ENCODE results near the gene MYCL.
"Not testable (repeated sequence)": the region's sequence is repeated elsewhere in the genome, so short reads cannot be mapped to it uniquely, and the experiment has no call there.

The MYCL gene

DNA sequence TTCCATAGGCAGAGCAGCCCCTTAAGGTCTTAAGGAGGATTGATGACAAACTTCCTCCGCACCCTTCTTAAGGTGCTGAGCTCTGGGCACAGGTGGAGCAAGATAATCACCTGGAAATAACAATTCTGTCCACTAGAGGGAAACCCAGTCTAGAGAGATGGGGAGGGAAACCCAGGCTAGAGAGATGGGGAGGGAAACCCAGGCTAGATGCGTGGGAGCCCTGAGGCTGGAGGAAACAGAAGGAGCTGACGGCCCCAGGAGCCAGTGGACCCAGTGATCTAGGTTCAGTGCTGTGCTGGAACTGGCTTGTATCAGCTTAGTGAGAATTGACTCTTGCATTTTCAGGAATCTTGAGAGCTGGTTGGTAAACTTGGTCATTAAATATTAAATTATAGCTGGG lies 17.8 kb upstream of the MYCL start:
- peak; percentile 80 for DNase-seq (ENCODE audit: low read depth, low spot score)

- DNase-seq (ENCODE audit: low read depth, low spot score), result no peak
These were observed 16.1 kb upstream of the MYCL start for GRCh38 chr1:39917825-39918224.

- peak; percentile 11 for DNase-seq (ENCODE audit: low read depth, low spot score)
These were observed 13.9 kb upstream of the MYCL start for GRCh38 chr1:39915499-39916129.

GRCh38 chr1:39913136-39913535 lies 11.4 kb upstream of the MYCL start:
- DNase-seq (ENCODE audit: low read depth, low spot score), result not testable (repeated sequence)

DNA sequence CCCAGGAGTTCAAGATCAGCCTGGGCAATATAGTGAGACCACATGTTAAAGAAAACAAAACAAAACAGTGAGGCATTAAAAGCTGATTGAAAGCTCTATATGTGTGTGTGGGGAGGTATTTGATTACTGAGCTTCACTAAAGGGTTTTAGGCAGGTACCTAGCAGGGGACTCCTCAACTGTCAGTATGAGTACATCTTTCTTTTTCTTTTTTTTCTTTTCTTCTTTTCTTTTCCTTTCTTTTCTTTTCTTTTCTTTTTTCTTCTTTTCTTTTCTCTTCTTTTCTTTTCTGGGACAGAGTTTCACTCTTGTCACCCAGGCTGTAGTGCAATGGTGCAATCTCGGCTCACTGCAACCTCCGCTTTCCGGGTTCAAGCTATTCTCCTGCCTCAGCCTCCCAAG lies 8.5 kb upstream of the MYCL start:
- no peak for DNase-seq (ENCODE audit: low read depth, low spot score)

DNA sequence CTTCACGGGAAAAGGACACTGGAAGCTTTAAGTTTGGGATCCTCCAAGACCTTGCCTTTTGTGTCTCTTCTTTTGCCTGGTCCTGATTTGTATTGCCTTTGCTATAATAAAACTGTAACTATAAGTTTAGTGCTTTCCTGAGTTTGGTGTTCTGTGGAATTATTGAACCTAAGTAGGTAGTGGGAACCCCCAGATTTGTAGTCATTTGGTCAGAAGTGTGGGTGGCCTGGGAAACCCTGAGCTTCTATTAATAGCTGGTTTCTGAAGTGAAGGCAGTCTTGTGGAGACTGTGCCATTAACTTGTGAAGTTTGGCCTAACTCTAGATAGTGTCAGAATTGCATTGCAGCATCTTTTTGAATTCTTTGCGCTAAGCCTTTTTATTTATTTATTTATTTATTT lies 6.8 kb upstream of the MYCL start:
- no peak for DNase-seq (ENCODE audit: low read depth, low spot score)

DNA sequence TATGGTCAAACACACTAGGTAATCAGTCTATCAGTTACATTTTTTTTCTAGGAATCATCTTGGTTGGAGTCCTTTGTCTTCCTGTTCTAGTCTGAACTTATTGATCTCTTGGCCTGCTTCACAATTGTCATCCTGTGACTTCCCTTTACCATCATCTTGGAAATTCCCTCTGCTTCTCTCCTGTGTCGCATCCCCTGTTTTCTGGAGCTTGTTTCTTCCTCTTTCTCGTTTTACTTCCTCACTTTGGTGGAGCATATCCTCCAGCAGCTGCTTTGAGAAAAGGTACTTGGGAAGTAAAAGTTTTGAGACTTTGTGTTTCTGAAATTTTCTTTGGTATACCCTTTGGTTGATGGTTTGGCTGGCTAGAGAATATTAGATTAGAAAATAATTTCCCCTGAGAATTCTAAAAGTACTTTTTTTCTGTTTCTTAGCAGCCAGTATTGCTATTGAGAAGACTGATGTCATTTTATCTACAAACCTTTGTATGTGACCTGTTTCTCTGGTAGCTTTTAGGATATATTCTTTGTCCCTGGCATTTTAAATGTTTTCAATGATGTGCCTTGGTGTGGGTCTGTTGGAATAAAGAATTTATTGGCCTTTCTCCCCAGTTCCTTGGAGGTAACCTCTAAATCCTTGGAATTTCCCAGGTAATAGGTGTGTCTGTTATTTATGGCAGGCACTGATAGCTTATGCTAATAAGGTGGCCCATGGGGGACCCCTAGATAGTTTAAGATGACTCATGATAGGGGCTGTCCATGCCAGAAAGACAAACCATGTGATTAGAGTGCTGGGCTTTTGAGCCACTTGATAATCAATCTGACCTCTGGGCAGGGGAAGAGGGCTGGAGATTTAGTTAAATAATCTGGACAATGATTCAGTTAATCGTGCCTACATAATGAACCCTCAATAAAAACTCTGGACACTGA lies 6.1 kb upstream of the MYCL start:
- no peak for DNase-seq (ENCODE audit: low read depth, low spot score)

- DNase-seq (ENCODE audit: low read depth, low spot score), result no peak
These were observed 3.5 kb upstream of the MYCL start for GRCh38 chr1:39905172-39905571.

- no peak for DNase-seq (ENCODE audit: low read depth, low spot score)
These were observed 717 bp upstream of the MYCL start for GRCh38 chr1:39902460-39902807.

- DNase-seq (ENCODE audit: low read depth, low spot score), result no peak
These were observed 328 bp downstream of the MYCL start for GRCh38 chr1:39901464-39901713.

- DNase-seq (ENCODE audit: low read depth, low spot score), result peak; percentile 66
These were observed 854 bp downstream of the MYCL start for GRCh38 chr1:39900662-39901463.

- no peak for DNase-seq (ENCODE audit: low read depth, low spot score)
These were observed 1.8 kb downstream of the MYCL start for GRCh38 chr1:39899611-39900538.

DNA sequence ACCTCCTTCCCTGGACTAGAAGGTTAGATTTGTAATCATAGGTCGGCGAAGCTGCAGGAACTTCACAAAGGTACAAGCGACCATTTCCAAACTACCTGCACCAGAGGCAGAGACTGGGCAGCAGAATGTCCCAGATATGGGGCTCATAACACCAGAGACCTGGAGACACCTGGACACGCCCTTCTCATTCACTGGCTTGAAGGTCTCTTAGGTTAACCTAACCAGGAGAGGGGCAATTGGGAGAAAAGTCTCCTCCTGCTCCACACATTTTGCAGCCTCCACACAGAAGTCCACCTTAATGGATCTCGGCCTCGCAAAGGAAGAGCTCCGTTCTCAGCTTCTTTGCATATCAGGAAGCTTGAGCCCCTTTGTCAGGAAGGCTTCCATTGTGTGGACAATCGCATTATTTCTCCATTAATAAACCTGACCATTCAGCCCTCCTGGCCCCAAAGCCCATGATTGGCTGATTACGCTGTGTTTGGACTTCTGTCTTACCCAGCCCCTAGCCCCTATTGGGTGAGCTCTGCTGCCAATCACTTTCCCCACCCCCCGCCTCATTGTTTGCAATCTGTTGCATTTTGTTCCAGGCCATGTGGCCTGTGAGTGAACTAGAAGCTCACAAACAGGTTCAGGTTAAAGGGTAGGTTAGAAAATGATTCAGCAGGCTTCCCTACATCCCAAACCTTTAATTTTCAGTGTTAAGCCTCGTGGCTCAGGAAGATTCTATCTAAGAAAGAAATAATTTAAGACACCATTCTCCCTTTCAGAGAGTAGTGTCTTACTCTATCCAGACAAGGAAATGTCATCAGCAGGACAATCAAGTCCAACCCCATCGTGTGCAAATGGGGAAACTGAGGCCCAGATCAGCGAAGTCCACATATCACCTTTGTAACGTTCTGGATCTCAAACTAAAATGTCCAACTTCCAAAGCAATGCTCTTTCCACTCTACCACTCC lies 2.8 kb downstream of the MYCL start:
- DNase-seq (ENCODE audit: low read depth, low spot score), result peak; percentile 87

DNA sequence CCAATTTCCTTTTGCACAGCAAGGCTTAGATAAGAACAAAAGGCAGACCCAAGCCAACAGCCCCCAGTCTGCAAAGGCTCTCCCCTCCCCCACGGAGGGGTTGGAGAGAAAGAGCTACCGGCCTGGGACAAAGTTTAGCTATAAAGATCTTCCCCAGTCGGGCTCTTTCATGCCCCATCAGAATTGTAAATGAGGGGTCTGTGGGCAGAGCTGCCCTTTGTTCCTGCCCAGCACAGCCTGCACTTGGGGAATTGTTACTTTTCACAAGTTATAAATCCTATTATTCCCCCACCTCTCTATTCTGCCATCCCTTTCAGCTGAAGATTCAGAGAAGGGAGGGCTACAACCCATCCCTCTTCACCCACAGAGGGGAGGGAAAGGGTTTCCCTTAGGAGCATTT lies 3.5 kb downstream of the MYCL start:
- DNase-seq (ENCODE audit: low read depth, low spot score), result peak; percentile 45

DNA sequence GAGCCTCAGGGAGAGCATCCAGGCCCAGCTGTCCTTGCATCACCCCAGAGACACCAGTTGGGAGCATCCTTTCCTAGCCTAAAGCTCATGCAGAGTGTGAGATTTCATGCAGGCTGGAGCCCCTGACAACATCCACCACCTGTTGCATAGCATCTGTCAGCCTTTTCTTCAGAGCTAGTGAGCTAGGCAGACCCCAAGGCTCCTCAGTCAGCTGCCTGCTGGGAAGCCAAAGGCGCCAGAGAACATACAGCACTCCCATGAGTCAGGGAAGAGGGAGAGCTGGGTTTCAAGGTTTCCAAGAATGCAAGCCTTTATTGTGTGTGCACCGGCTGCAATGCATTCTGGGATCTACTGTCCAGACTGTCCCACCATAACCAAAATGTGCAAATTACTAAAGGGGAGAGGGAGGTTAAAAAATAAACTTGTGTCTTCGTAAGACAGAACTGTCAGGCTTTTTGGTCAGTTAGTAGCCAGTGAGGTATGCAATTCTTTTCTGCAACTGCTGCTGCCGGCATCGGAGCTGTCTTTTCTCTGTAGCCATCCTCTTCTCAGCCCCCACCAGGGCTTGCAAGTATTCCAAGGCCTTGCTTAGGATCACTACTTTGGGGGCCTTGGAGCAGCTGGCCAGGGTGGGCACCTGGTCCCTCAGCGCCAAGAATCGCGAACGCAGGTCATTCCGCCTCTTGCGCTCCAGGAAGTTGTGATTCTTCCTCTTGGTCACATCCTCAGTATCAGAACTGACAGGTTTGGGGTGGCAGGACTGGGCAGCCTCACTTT lies 4.6 kb downstream of the MYCL start:
- DNase-seq (ENCODE audit: low read depth, low spot score), result peak; percentile 83

DNA sequence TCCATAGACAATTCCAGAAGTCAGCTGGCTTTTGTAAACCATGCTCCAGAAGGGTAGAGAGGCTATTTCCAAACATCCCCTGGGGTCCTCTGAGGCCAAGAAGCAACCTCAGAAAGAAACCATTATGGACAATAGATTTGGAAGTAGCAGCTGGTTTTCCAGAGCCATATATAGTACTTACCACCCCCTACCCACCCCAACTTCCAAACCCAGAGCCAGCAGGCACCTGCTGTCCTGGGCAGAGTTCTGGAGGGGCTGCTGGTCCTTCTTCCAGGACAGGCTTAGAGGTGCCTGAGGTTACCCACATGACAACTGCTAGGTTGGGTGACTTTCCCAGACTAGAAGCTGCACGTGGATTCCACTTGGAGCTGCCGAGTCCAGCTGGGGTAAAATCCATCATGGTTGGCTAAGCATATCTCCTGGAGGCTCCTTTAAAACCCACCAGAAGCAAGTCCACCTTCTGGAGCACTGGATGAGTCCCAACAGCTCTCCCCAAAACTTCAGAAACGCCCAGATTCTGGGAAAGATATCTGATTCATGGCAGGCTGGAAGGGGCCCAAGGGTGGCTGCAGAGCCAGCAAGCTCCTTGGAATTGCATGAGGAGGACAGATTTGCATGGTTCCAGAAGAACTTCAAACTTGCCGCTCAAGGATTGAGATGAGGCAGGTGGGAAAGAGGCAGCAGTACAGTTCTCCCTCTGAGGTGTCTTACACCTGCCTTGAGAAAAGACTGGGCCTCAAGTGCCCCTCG lies 5.8 kb downstream of the MYCL start:
- no peak for DNase-seq (ENCODE audit: low read depth, low spot score)

- peak; percentile 29 for DNase-seq (ENCODE audit: low read depth, low spot score)
These were observed 6.7 kb downstream of the MYCL start for GRCh38 chr1:39894884-39895495.

All from astrocyte of the hippocampus (primary cell).